ENCODE measurements around the gene BEND6. TPM values are rescaled to one million over a fixed set of nuclear protein-coding genes. Genes with fewer than 3 reads are reported as not detected.

The BEND6 gene
- total and polyA plus RNA-seq, 2 donors (not counting 3 experiments of a cell fraction or from before 2014, with no cell fraction given): 0.15 to 0.66 TPM

GRCh38 chr6:56953597-56954402 is 1.1 kb upstream of the BEND6 start:
- H3K4me2 ChIP-seq (ENCODE audit: insufficient read depth, low read length): peak overlapping the region; percentile 87
- intact Hi-C loops (cut with micrococcal nuclease) (loop anchor here (2.0 to 10.0 kb wide), 3 partner anchors 99 to 245 kb away; no protein-coding TSS in a partner anchor), dilution Hi-C loops (cut with MboI; ENCODE audit: extremely low pct_ligation_motif_present, low sequenced_read_pairs) (no loop called here)
- ChIA-PET CTCF (interaction anchor here (1.3 to 4.4 kb wide), 4 partner anchors 50 to 363 kb away, joined by 4 to 58 read pairs (median 10); partner anchors contain the start of gene PRIM2), POLR2A (no interaction called here)
- peak overlapping the region; percentile 6 for H3K27ac ChIP-seq (ENCODE audit: insufficient read depth, low read depth, low read length)
- no peaks in the 10 kb centered on the region for H4K20me1 ChIP-seq (replicated peaks; ENCODE audit: control insufficient read depth, extremely low read depth, insufficient read depth, low read length)
- peak overlapping the region; percentile 49 for H3K9ac ChIP-seq (replicated peaks; ENCODE audit: extremely low read depth, insufficient read depth, low read length)
- H3K4me3 ChIP-seq (replicated peaks in 1 of 3; ENCODE audit: insufficient read depth in 1 of 3, low read depth in 1 of 3, low read length in 3 of 3): peak overlapping the region; percentile 22 to 78 (median 43)
- H3K27me3 ChIP-seq (ENCODE audit: control insufficient read depth in 2 of 2, insufficient read depth in 2 of 2, low read length in 2 of 2): no peaks in the 10 kb centered on the region
- no peaks in the 10 kb centered on the region for H3K9me1 ChIP-seq (replicated peaks; ENCODE audit: control insufficient read depth, extremely low read depth, insufficient read depth, low read length)
- no TSS peak for BruUV-seq (replicated peaks)
- H2AFZ ChIP-seq (ENCODE audit: low read depth, low read length): peak overlapping the region; percentile 93
- H3K36me3 ChIP-seq (ENCODE audit: control insufficient read depth in 2 of 2, extremely low read depth in 1 of 2, insufficient read depth in 2 of 2, low read length in 2 of 2): no peaks in the 10 kb centered on the region
- no peaks in the 10 kb centered on the region for H3K79me2 ChIP-seq (ENCODE audit: control insufficient read depth, insufficient read depth, low read length)
- no peaks in the 10 kb centered on the region for H3K9me3 ChIP-seq (replicated peaks; ENCODE audit: control insufficient read depth, insufficient read depth, low read length)
- H3K4me1 ChIP-seq (ENCODE audit: control insufficient read depth, extremely low read depth, insufficient read depth, low read length): peaks cover 24% of the 10 kb centered on the region
- FAIRE-seq (no peak), DNase-seq (ENCODE audit: low read depth, low spot score) (peak; percentile 19)
- TF ChIP-seq MYC (IDR thresholded peaks at IDR 0.05; ENCODE audit: low read depth, low read length) (no peak), GATA2 (IDR thresholded peaks at IDR 0.05; ENCODE audit: insufficient read depth, insufficient read length, low read depth, low read length) (no peak), FOS (IDR thresholded peaks at IDR 0.05; ENCODE audit: borderline replicate concordance, insufficient read depth, low read length) (no peak), POLR2A (IDR thresholded peaks at IDR 0.05; ENCODE audit: low read depth, low read length) (no peak), CTCF (IDR thresholded peaks at IDR 0.05; ENCODE audit: extremely low read depth in 1 of 2, insufficient read depth in 1 of 2, low read depth in 1 of 2, low read length in 2 of 2) (no peak), JUN (IDR thresholded peaks at IDR 0.05; ENCODE audit: borderline replicate concordance, insufficient read depth, insufficient read length, low read depth) (no peak), POLR2AphosphoS5 (IDR thresholded peaks at IDR 0.05; ENCODE audit: insufficient read depth, low read depth, low read length) (no peak), MAX (IDR thresholded peaks at IDR 0.05; ENCODE audit: insufficient read depth, insufficient read length) (no peak)

All from endothelial cell of umbilical vein (primary cell).